Right lung (tissue), 5 donors: ENCODE measurements around the gene SMYD3. TPM values are rescaled to one million over a fixed set of nuclear protein-coding genes. Genes with fewer than 3 reads are reported as not detected.

Experiments used
- DNase-seq, 2 donors: peaks; one replicate each; pipeline ENCODE4 v3.0.0-alpha.2; 2013
- polyA plus RNA-seq, 5 donors: library from polyadenylated mRNA; unstranded; fragments of 120-200 nt; gene quantifications; one replicate each; pipeline versions ENCODE4 v1.2.1 to v1.2.3, GENCODE V29; 2013; ENCODE audit warnings: inconsistent platforms in 1 of 5, low replicate concordance in 1 of 5; ENCODE audit not compliant: insufficient read length in 5 of 5, insufficient read depth in 1 of 5

SMYD3 gene
- polyA plus RNA-seq, 5 donors = 20.9 to 28.5 (median 24.4) TPM

GRCh38 chr1:246151796-246152434 is 355.2 kb downstream of the SMYD3 start:
- no peak for DNase-seq

DNA sequence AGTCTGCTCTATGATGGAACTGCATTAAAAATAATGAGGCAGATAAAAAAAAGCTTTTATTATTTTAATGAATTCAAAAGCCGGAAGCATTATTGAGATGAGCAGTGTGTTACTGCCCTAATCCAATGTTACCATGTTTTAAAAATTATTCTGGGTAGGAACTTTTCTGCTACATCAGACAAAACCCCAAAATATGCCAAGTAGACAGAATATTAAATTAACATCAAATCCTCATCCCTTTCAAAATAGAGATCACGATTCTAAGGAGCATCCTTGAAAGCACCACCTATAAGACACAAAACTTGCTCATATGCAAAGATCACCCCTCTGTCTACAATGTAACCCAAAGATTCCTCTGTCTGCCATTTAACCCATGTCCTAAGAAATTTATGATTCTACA is 357.5 kb downstream of the SMYD3 start:
- no peak for DNase-seq

GRCh38 chr1:246147524-246148461 is 359.3 kb downstream of the SMYD3 start:
- DNase-seq = no peak

GRCh38 chr1:246146804-246147523 is 360.1 kb downstream of the SMYD3 start:
- no peak for DNase-seq

DNA sequence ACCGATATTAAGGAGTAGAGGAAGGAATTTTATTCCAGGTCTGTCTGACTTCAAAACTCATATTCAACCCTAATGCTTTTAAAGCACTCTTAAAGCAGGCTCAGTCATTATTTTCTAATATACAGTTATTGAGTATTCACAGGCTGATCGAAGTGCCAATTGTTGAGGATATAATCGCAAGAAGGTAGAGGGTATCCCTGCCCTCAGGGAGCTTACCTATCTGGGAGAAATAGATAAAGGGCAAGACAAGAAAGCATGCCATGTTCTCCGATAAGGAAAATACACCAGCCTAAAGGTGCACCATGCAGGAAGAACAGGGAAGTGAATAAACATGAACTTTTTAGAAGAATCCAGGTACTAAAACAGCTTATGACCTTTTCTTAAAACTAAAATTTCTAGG is 361.2 kb downstream of the SMYD3 start:
- DNase-seq = no peak

GRCh38 chr1:246144931-246145330 is 362.1 kb downstream of the SMYD3 start:
- DNase-seq = no peak

DNA sequence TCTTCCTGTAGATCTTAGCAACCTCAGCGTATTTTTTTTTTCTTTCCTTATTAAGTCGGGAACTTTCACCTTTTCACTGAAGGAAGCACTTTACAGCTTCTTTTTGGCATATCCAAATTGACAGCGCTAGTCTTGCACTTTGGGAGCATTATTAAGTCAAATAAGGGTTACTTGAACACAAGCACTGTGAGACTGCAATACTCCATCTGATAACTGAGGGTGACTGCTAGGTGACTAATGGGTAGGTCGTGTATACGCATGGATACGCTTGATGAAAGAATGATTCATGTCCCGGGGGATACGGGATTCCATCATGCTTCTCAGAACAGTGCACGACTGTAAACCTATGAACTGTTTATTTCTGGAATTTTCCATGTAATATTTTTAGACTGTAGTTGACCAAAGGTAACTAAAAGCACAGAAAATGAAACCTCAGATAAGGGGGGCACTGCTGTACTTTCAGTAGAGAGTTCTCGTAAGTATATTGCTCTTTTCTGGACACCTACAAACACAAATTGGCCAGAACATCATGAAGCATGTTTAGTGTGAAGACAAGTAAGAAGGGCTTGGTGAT is 364.7 kb downstream of the SMYD3 start:
- no peak for DNase-seq

GRCh38 chr1:246141306-246141705 is 365.8 kb downstream of the SMYD3 start:
- no peak for DNase-seq

DNA sequence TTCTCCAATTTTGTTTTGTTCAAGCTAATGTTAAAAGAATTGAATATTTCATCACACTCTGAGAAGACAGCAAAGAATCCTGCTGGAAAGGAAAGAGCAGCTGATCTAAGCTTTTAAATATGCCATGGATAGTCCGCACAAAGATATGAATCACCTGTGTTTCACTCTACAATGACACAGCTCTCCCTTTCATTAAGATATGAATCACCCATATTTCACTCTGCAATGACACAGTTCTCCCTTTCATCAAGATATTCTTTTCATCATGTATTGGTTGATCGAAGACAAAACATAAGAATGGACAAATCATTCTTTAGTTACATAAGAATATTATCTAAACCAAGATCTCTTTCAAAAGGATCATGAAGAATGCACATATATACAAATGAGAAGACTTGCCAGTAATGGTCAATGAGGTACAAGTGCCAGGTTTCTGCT is 367.3 kb downstream of the SMYD3 start:
- DNase-seq = no peak

DNA sequence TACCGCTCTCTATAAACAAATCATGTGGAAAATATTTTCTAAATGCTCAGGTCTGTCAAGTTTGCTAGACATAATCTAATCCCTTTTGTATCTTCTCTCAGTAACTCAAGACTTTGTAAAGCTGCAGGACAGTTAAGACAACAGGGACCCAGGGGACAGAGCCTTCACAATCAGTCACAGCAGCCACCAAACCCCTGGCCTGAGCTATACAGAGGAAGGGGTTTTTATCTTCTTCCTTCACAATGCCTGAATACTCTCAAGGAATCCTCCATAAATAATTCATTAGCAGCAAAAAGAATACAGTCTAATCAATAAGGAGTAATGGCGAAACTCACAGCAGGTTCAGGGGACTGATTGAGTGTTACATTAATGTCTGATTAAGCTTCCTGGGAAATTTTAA is 368.3 kb downstream of the SMYD3 start:
- DNase-seq = no peak

GRCh38 chr1:246136477-246136876 is 370.6 kb downstream of the SMYD3 start:
- DNase-seq = no peak

DNA sequence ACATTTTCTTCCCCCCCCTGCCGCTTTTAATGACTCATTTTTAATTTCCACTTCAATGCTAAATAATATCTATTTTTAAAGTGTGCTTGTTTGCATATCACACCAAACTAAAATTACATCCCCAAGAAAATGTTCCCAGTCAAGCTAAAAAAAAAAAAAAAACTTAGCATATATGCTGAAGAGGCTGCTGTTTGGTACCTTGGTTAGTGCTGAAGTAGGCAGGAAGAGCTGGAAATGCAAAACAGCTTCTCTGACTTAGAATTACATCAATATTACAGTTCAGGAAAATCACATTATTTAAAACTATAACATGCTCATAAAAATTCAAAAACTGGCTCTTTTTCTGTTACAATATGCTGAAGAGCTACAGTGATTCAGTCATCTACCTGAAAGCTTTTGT is 372.3 kb downstream of the SMYD3 start:
- DNase-seq = no peak

DNA sequence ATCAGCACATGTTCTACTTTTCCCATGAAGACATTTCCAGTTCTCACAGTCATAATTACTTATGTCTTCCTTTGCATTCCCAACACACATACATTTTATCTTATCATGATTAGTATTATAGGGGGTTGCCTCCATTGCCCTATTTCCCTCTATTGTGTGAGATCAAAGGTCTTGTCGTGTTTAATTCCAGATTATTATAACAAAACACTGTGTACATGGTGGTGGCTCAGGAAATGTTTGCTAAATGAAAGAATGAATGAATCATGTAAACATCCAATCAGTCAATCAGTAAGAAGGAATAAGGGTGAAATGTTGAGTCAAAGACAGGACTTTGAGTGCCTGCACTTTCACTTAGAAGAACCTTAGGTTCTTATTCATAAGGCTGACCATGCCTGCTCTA is 376.0 kb downstream of the SMYD3 start:
- no peak for DNase-seq

DNA sequence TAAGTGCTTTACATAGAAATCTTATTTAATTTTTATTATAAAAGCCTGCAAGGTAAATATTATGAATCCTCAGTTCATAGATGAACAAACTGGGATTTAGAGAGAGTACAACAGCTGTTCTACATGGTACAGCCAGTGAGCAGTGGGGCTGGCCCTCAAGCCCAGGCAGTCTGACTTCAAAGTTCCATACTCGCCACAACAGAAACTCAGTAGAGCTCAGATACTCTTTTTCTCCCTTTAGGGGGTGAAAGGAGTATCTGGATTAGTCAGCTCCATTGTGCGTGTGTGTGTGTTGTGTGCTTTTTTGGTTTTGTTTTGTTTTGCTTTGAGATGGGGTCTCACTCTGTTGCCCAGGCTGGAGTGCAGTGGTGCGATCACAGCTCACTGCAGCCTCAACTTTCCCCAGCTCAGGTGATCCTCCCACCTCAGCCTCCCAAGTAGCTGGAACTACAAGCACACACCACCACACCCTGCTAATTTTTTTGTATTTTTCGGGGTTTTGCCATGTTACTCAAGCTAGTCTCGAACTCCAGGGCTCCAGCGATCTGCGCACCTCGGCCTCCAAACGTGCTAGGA is 378.5 kb downstream of the SMYD3 start:
- no peak for DNase-seq

DNA sequence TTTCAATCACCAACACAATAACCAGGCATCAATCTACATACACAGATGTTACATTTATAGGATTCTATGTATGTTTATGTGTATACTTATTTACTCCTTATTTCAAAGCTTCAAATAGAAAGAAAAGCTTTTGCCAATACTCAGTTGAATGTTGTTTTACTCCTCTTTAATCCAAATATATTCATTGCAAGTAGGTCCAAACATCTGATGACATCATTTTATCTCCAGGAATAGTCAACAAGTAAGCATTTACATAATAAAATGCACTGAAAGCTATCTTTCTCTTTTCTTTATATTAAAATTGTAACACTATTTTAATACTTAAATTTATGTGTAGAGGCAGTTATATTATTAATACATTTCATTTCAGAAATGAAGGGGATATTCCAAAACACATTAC is 380.5 kb downstream of the SMYD3 start:
- DNase-seq = no peak

DNA sequence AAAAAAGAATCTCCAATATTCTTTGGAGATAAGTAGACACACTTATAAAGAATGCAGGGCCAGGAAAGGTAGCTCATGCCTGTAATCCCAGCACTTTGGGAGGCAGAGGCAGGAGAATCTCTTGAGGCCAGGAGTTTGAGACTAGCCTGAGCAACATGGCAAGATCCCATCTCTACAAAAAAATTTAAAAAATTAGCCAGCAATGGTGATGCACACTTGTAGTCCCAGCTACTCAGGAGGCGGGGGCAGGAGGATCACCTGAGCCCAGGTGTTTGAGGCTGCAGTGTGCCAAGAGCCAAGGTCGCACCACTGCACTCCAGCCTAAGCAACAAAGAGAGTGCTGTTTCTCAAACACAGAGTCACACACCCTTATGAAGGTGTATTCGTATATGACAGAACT is 385.0 kb downstream of the SMYD3 start:
- no peak for DNase-seq

GRCh38 chr1:246121533-246121932 is 385.5 kb downstream of the SMYD3 start:
- DNase-seq = no peak

- DNase-seq = peak; percentile 34 to 50
These were observed 389.9 kb downstream of the SMYD3 start for GRCh38 chr1:246117066-246117791.

- no peak for DNase-seq
These were observed 392.7 kb downstream of the SMYD3 start for GRCh38 chr1:246114369-246114768.

DNA sequence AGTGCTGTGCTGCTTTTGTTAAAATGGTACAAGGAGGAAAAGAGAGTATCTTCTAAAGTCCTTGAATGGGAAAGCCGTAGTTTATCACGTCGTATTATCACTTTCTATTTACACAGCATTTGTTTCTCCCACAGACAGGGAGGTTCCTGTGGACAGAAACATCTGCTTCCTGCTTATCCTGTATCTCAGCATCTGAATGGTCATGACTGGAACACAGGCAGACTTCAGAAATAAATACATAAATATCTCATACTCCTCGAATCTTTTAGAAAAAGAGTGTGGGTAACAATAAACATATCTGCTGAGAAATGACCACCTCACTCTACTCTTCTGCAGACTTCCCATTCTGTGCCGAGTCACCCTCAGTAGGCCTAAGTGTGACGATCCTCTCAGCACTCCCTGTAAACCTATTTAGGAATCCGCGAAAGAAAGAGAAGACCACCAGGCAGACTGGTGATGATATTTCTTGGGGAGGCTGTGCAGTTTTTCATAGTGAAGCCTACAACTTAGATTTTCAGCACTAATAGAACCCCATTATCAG is 393.5 kb downstream of the SMYD3 start:
- peak; percentile 5 to 12 for DNase-seq

DNA sequence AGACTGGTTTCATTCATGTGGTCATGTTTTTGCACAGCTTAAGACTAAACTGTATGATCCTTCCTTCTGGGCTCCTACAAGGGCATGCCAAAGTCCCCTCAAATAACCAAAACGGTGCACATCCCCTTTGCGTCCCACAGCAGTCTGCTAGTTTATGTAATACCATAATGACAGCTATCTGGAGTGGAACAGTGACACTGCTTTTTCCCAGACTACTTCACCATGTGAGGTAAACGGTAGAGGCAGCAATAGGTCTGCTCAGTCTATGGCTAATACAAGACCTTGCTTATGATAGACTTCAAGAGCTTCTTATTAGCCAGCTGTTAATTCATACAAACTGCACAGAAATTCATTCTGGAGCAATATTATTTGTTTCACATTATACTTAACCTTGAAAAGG is 395.5 kb downstream of the SMYD3 start:
- DNase-seq = no peak
